Measurements from ENCODE around the gene NBAS. TPM values are rescaled to one million over a fixed set of nuclear protein-coding genes. Genes with fewer than 3 reads are reported as not detected.

Gene NBAS
- total and polyA plus RNA-seq, 2 donors (not counting 3 experiments of a cell fraction or from before 2014, with no cell fraction given): 29.4 to 43.0 TPM

- no peak overlapping the region for H3K4me3 ChIP-seq (replicated peaks in 1 of 3; ENCODE audit: insufficient read depth in 1 of 3, low read depth in 1 of 3, low read length in 3 of 3)
- H2AFZ ChIP-seq (ENCODE audit: low read depth, low read length): no peak overlapping the region
- no TSS peak for BruUV-seq (replicated peaks)
- no peaks in the 10 kb centered on the region for H3K36me3 ChIP-seq (ENCODE audit: control insufficient read depth in 2 of 2, extremely low read depth in 1 of 2, insufficient read depth in 2 of 2, low read length in 2 of 2)
- no peak overlapping the region for H3K4me2 ChIP-seq (ENCODE audit: insufficient read depth, low read length)
- dilution Hi-C loops (cut with MboI; ENCODE audit: extremely low pct_ligation_motif_present, low sequenced_read_pairs): no loop called here
- no peaks in the 10 kb centered on the region for H3K9me1 ChIP-seq (replicated peaks; ENCODE audit: control insufficient read depth, extremely low read depth, insufficient read depth, low read length)
- ChIA-PET POLR2A (no interaction called here), CTCF (no interaction called here)
- intact Hi-C loops (cut with micrococcal nuclease): no loop called here
- H3K27ac ChIP-seq (ENCODE audit: insufficient read depth, low read depth, low read length): no peak overlapping the region
- FAIRE-seq (no peak), DNase-seq (ENCODE audit: low read depth, low spot score) (no peak)
- no peaks in the 10 kb centered on the region for H3K9me3 ChIP-seq (replicated peaks; ENCODE audit: control insufficient read depth, insufficient read depth, low read length)
- no peaks in the 10 kb centered on the region for H3K4me1 ChIP-seq (ENCODE audit: control insufficient read depth, extremely low read depth, insufficient read depth, low read length)
- no peak for TF ChIP-seq POLR2A (IDR thresholded peaks at IDR 0.05; ENCODE audit: low read depth, low read length)
- no peak for TF ChIP-seq CTCF (IDR thresholded peaks at IDR 0.05; ENCODE audit: extremely low read depth in 1 of 2, insufficient read depth in 1 of 2, low read depth in 1 of 2, low read length in 2 of 2)
- no peak for TF ChIP-seq MYC (IDR thresholded peaks at IDR 0.05; ENCODE audit: low read depth, low read length)
- TF ChIP-seq JUN (IDR thresholded peaks at IDR 0.05; ENCODE audit: borderline replicate concordance, insufficient read depth, insufficient read length, low read depth): no peak
- TF ChIP-seq FOS (IDR thresholded peaks at IDR 0.05; ENCODE audit: borderline replicate concordance, insufficient read depth, low read length): no peak
- no peak for TF ChIP-seq EZH2 (IDR thresholded peaks at IDR 0.05; ENCODE audit: borderline replicate concordance, low read depth, low read length, severe bottlenecking)
- no peak for TF ChIP-seq POLR2AphosphoS5 (IDR thresholded peaks at IDR 0.05; ENCODE audit: insufficient read depth, low read depth, low read length)
- TF ChIP-seq MAX (IDR thresholded peaks at IDR 0.05; ENCODE audit: insufficient read depth, insufficient read length): no peak
- TF ChIP-seq GATA2 (IDR thresholded peaks at IDR 0.05; ENCODE audit: insufficient read depth, insufficient read length, low read depth, low read length): no peak
- no peaks in the 10 kb centered on the region for H3K27me3 ChIP-seq (ENCODE audit: control insufficient read depth in 2 of 2, insufficient read depth in 2 of 2, low read length in 2 of 2)
- no peaks in the 10 kb centered on the region for H4K20me1 ChIP-seq (replicated peaks; ENCODE audit: control insufficient read depth, extremely low read depth, insufficient read depth, low read length)
- H3K79me2 ChIP-seq (ENCODE audit: control insufficient read depth, insufficient read depth, low read length): no peaks in the 10 kb centered on the region
- no peak overlapping the region for H3K9ac ChIP-seq (replicated peaks; ENCODE audit: extremely low read depth, insufficient read depth, low read length)
These were observed 355.6 kb downstream of the NBAS start for GRCh38 chr2:15205562-15205961.

All from endothelial cell of umbilical vein (primary cell).